Esophagus squamous epithelium (tissue), 4 donors: Measurements from ENCODE around the gene SPNS1.
"Not testable (repeated sequence)": the region's sequence is repeated elsewhere in the genome, so short reads cannot be mapped to it uniquely, and the experiment has no call there.

Experiments
- CTCF ChIP-seq, 6 experiments: fragments of 450-650 bp in 4 of 6; fragments of 200-600 bp in 2 of 6; sonication (generic) in 2 of 6; IDR thresholded peaks; one replicate each; pipeline ENCODE4 v1.5.1; 2016 to 2019; ENCODE audit warnings: antibody characterized with exemption in 6 of 6, mild to moderate bottlenecking in 4 of 6, moderate library complexity in 4 of 6
- POLR2A ChIP-seq, 4 donors: fragments of 450-650 bp; IDR thresholded peaks; one replicate each; pipeline ENCODE4 v1.6.1; 2017; ENCODE audit warnings: antibody characterized with exemption in 4 of 4, mild to moderate bottlenecking in 4 of 4, moderate library complexity in 3 of 4

GRCh38 chr16:28926284-28926683 is 48.3 kb upstream of the SPNS1 start:
- TF ChIP-seq POLR2A, CTCF (IDR thresholded peaks at IDR 0.05): not testable (repeated sequence)
